Measurements from ENCODE around the gene F2RL1.
"Not testable (repeated sequence)": the region's sequence is repeated elsewhere in the genome, so short reads cannot be mapped to it uniquely, and the experiment has no call there.

The F2RL1 gene

GRCh38 chr5:76818844-76819831, at the start of gene F2RL1:
F2RL1 (plus strand) TSS chr5:76819030; CDS start chr5:76819183, 153 bp downstream.
- DNase-seq (ENCODE audit: extremely low read depth in 1 of 2, low read depth in 1 of 2): peak in 1 of 2 donors; percentile 34

- not testable (repeated sequence) for DNase-seq (ENCODE audit: extremely low read depth in 1 of 2, low read depth in 1 of 2)
Observed at GRCh38 chr5:76771041-76771440, 47.8 kb upstream of the F2RL1 start.

GRCh38 chr5:76771705-76772405, 47.0 kb upstream of the F2RL1 start:
- no peak for DNase-seq (ENCODE audit: extremely low read depth in 1 of 2, low read depth in 1 of 2)

GRCh38 chr5:76775921-76776320, 42.9 kb upstream of the F2RL1 start:
- DNase-seq (ENCODE audit: extremely low read depth in 1 of 2, low read depth in 1 of 2): no peak

GRCh38 chr5:76776391-76776790, 42.4 kb upstream of the F2RL1 start:
- DNase-seq (ENCODE audit: extremely low read depth in 1 of 2, low read depth in 1 of 2): no peak

- not testable (repeated sequence) for DNase-seq (ENCODE audit: extremely low read depth in 1 of 2, low read depth in 1 of 2)
Observed at GRCh38 chr5:76780616-76781015, 38.2 kb upstream of the F2RL1 start.

- DNase-seq (ENCODE audit: extremely low read depth in 1 of 2, low read depth in 1 of 2): no peak
Observed at GRCh38 chr5:76781775-76782174, 37.1 kb upstream of the F2RL1 start.

GRCh38 chr5:76782444-76782843, 36.4 kb upstream of the F2RL1 start:
- DNase-seq (ENCODE audit: extremely low read depth in 1 of 2, low read depth in 1 of 2): no peak

GRCh38 chr5:76787237-76787636, 31.6 kb upstream of the F2RL1 start:
- no peak for DNase-seq (ENCODE audit: extremely low read depth in 1 of 2, low read depth in 1 of 2)

- no peak for DNase-seq (ENCODE audit: extremely low read depth in 1 of 2, low read depth in 1 of 2)
Observed at GRCh38 chr5:76788362-76788761, 30.5 kb upstream of the F2RL1 start.

GRCh38 chr5:76789275-76789674, 29.6 kb upstream of the F2RL1 start:
- not testable (repeated sequence) for DNase-seq (ENCODE audit: extremely low read depth in 1 of 2, low read depth in 1 of 2)

- DNase-seq (ENCODE audit: extremely low read depth in 1 of 2, low read depth in 1 of 2): no peak
Observed at GRCh38 chr5:76789991-76790581, 28.7 kb upstream of the F2RL1 start.

- DNase-seq (ENCODE audit: extremely low read depth in 1 of 2, low read depth in 1 of 2): no peak
Observed at GRCh38 chr5:76790632-76791290, 28.1 kb upstream of the F2RL1 start.

- DNase-seq (ENCODE audit: extremely low read depth in 1 of 2, low read depth in 1 of 2): no peak
Observed at GRCh38 chr5:76791461-76791860, 27.4 kb upstream of the F2RL1 start.

- DNase-seq (ENCODE audit: extremely low read depth in 1 of 2, low read depth in 1 of 2): no peak
Observed at GRCh38 chr5:76794871-76795270, 24.0 kb upstream of the F2RL1 start.

- DNase-seq (ENCODE audit: extremely low read depth in 1 of 2, low read depth in 1 of 2): no peak
Observed at GRCh38 chr5:76799588-76799987, 19.2 kb upstream of the F2RL1 start.

- no peak for DNase-seq (ENCODE audit: extremely low read depth in 1 of 2, low read depth in 1 of 2)
Observed at GRCh38 chr5:76800579-76800978, 18.3 kb upstream of the F2RL1 start.

- DNase-seq (ENCODE audit: extremely low read depth in 1 of 2, low read depth in 1 of 2): no peak
Observed at GRCh38 chr5:76801159-76801802, 17.5 kb upstream of the F2RL1 start.

GRCh38 chr5:76801803-76802195, 17.0 kb upstream of the F2RL1 start:
- DNase-seq (ENCODE audit: extremely low read depth in 1 of 2, low read depth in 1 of 2): no peak

- DNase-seq (ENCODE audit: extremely low read depth in 1 of 2, low read depth in 1 of 2): no peak
Observed at GRCh38 chr5:76804266-76804665, 14.6 kb upstream of the F2RL1 start.
